ENCODE data around the gene ANAPC2. TPM values are rescaled to one million over a fixed set of nuclear protein-coding genes. Genes with fewer than 3 reads are reported as not detected.

The ANAPC2 gene
- total RNA-seq, 1 donor from 2014 or later: 58.2 TPM

DNA sequence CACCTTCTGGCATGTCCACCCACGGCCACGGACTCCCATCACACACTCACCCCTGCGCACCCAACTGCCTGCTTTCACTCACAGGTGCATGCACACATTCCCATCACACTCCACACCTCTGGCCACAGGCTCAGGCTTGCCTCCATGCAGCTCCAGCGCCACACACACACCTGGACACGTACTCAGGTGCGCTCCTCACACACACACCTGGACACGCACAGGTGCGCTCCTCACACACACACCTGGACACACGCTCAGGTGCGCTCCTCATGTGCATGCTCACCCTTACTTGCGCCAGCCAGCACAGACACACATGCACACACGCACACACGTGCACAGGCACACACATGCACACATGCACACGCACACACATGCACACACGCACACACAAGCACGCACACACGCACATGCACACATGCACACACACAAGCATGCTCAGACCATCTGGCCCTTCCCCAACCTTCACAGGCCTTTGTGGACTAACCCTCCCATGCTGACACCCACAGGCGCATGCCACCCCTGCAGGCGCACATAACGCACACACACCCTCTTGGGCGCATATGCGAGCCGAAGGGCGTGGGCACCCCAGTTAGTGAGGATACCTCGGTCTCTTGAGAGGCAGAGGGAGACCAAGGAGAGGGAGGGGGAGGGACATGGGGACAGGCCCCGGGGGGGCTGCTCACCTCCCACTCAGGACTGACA lies 41.1 kb downstream of the ANAPC2 start:
- Histone ChIP-seq H3K4me1 (no peaks in the 10 kb centered on the region), H3K9me3 (no peaks in the 10 kb centered on the region), H3K27me3 (ENCODE audit: low read depth) (peaks cover 44% of the 10 kb centered on the region), H3K27ac (no peak overlapping the region), H3K36me3 (no peaks in the 10 kb centered on the region), H3K4me3 (no peak overlapping the region)
- no peak for DNase-seq
- TF ChIP-seq, protein P1, sequence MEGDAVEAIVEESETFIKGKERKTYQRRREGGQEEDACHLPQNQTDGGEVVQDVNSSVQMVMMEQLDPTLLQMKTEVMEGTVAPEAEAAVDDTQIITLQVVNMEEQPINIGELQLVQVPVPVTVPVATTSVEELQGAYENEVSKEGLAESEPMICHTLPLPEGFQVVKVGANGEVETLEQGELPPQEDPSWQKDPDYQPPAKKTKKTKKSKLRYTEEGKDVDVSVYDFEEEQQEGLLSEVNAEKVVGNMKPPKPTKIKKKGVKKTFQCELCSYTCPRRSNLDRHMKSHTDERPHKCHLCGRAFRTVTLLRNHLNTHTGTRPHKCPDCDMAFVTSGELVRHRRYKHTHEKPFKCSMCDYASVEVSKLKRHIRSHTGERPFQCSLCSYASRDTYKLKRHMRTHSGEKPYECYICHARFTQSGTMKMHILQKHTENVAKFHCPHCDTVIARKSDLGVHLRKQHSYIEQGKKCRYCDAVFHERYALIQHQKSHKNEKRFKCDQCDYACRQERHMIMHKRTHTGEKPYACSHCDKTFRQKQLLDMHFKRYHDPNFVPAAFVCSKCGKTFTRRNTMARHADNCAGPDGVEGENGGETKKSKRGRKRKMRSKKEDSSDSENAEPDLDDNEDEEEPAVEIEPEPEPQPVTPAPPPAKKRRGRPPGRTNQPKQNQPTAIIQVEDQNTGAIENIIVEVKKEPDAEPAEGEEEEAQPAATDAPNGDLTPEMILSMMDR (IDR thresholded peaks at IDR 0.05): no peak
- ATAC-seq: no peak
- intact Hi-C loops (cut with DNase I): no loop called here

DNA sequence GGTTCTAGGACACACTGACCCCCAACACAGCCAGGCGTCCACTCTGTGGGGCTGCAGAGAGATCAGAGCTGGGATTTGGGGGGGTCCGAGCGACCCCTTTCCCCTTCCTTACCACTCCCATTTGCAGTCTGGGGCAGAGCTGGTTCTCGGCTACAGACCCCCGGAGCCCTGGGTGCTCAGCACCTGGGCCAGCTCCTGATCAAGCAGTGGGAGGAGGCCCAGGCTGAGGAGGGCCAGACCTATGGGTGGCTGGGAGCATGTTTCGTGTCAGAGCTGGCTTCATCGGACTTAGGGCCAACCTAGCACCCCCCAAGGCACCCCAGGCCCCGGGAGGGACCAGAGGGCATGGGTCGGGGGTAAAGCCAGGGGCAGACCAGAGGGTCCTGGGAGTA lies 41.8 kb downstream of the ANAPC2 start:
- Histone ChIP-seq H3K27ac (no peak overlapping the region), H3K9me3 (no peaks in the 10 kb centered on the region), H3K4me1 (no peaks in the 10 kb centered on the region), H3K4me3 (no peak overlapping the region), H3K27me3 (ENCODE audit: low read depth) (peaks cover 52% of the 10 kb centered on the region), H3K36me3 (no peaks in the 10 kb centered on the region)
- intact Hi-C loops (cut with DNase I): no loop called here
- TF ChIP-seq, protein P1 (IDR thresholded peaks at IDR 0.05): no peak
- ATAC-seq (no peak), DNase-seq (no peak)

DNA sequence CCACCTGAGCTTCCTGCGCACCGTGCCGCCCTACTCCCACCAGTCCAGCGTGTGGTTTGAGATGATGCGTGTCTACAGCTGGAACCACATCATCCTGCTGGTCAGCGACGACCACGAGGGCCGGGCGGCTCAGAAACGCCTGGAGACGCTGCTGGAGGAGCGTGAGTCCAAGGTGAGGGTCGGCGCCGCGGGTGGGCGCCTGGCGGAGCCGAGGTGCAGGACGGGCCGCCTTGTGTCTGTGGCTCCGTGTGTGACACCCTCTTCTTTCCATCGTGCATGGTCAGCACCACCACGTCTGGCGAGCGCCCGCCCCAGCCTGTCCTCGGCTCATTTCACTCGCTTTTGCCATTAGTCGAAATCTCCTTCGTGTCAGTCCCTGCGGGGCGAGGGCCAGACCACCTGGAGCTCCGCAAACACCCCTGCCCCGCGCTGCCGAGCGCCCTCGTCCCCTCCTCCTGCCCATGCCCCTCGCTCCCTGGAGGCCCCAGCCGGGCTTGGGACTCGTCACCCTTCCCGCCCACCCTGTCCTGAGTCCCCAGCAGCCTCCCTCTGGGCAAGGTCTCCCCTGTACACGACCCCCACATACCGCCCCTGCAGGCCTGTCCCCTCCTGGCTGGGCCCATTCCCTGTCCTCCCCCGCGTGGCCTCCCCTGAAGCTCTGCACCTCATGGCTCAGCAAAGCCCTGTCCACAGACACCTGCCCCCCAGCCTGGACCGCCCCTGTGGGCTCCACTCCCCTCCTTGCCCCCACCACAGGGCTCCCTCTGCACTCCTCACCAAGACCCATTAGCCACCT lies 42.4 kb downstream of the ANAPC2 start:
- Histone ChIP-seq H3K27ac (no peak overlapping the region), H3K27me3 (ENCODE audit: low read depth) (peaks cover 58% of the 10 kb centered on the region), H3K4me3 (no peak overlapping the region), H3K9me3 (no peaks in the 10 kb centered on the region), H3K36me3 (no peaks in the 10 kb centered on the region), H3K4me1 (no peaks in the 10 kb centered on the region)
- ATAC-seq: no peak
- intact Hi-C loops (cut with DNase I): no loop called here
- TF ChIP-seq, protein P1 (IDR thresholded peaks at IDR 0.05): no peak
- DNase-seq: no peak

DNA sequence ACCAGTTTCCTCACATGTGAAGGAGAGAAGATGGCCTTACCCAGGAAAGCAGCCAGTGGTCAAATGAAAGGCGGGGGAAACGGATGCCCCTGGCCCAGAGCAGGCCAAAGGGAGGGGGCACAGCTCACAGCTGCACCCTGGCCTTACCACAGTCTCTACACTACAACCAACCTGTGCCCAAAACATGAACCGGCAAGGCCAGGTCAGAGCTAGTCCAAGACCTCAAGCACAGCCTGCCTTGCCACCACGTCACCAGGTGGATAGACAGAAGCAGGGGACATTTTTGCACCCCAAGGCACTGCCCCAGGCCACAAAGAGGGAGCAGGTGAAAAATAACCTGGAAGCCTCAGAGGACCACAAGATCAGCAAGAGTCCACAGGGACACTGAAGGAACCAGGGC lies 44.9 kb downstream of the ANAPC2 start:
- no peak overlapping the region for H3K4me3 ChIP-seq
- H3K27me3 ChIP-seq (ENCODE audit: low read depth): peaks cover 80% of the 10 kb centered on the region
- DNase-seq (no peak), ATAC-seq (no peak)
- H3K27ac ChIP-seq: no peak overlapping the region
- TF ChIP-seq, protein P1 (IDR thresholded peaks at IDR 0.05): no peak
- H3K9me3 ChIP-seq: no peaks in the 10 kb centered on the region
- intact Hi-C loops (cut with DNase I): no loop called here
- H3K36me3 ChIP-seq: no peaks in the 10 kb centered on the region
- peaks cover 6% of the 10 kb centered on the region for H3K4me1 ChIP-seq

DNA sequence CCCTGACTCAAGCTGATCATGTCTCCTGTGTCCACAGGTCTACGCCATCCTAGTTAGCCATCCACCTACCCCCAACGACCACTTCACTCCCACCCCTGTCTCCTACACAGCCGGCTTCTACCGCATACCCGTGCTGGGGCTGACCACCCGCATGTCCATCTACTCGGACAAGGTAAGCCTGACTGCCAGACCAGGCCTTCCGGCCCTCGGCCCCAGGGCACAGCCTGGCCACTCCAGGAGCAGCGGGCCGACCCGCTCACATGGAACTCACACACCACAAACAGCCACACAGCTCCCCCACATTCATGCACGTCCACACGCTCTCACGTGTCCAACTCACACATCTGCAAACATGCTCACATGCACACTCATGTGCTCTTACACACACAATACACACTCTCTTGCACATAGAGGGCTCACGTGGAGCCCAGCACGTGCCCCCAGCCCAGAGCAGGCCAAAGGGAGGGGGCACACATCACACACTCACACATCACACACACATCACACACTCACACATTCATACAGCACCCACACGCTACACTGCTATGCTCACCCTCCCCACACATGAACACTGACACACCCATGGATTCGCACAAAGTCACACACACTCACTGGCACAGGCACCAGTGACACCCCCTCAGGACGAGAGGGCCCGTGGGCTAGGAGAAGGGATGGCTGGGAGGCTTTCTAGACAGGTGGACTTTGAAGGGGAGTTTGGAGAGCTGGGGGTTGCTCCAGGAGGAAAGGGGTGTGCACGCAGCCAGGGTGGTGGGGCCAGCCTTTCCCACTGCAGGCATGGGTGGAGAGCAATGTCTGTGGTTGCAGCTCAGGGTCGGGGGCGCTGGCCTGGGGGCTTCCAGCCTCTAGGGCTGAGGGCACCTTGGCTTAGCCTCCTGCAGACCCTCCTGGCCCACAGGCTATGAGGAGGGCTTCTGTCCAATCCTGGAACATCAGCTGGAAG lies 46.1 kb downstream of the ANAPC2 start:
- DNase-seq (no peak), ATAC-seq (no peak)
- no peaks in the 10 kb centered on the region for H3K9me3 ChIP-seq
- H3K27ac ChIP-seq: no peak overlapping the region
- TF ChIP-seq, protein P1 (IDR thresholded peaks at IDR 0.05): no peak
- peaks cover 6% of the 10 kb centered on the region for H3K4me1 ChIP-seq
- peaks cover 81% of the 10 kb centered on the region for H3K27me3 ChIP-seq (ENCODE audit: low read depth)
- no peak overlapping the region for H3K4me3 ChIP-seq
- intact Hi-C loops (cut with DNase I): no loop called here
- no peaks in the 10 kb centered on the region for H3K36me3 ChIP-seq
